ENCODE data around the gene ELMO3. TPM values are rescaled to one million over a fixed set of nuclear protein-coding genes. Genes with fewer than 3 reads are reported as not detected.

Gene ELMO3
- total and polyA plus RNA-seq, 2 of the 13 experiments (the other 11 are each of a cell fraction or from before 2014, with no cell fraction given), result 2.6 to 4.0 TPM

DNA sequence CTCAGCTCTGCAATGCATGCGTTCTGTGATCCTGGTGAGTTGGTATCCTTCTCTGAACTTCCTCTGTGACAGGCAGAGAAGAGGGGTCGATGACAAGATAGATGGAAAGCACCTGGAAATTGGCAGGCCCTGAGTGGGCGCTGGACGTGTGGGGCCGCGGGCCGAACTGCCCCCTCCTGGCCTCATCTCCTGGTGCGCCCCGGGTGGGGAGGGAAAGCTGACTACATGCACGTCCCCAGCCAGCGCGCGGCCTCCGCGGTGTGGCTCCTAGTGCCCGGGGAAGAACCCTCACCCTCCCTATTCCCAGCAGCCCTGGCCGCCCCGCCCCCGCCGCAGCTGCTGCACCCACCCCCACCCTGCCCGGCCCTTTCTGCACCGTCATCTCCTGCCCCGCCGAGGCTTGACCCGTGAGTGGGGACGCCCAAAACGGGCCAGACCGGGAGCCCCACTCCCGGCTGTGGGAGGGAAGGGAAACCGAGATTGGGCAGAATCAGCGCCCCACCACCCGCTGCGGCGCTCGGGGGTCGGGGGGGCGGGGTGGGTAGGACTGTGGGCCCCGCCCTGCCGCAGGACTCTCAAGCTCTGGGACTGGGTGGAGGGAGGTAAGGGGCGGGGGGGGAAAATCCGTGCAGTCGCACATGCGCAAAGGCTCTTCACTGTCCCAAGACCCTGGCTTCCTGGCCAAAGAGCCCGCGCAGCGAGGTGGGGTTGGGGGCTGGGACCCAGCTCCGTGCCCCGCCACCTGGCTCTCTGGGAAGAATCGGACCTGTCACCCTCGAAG is 28.6 kb upstream of the ELMO3 start, which contains the start of gene NOL3 (continued):
- TF ChIP-seq NPAS2 (CRISPR knock-in tag; IDR thresholded peaks at IDR 0.05; ENCODE audit: borderline replicate concordance) (no peak), NR0B2 (CRISPR knock-in tag; IDR thresholded peaks at IDR 0.05) (no peak), TCF7L2 (IDR thresholded peaks at IDR 0.05; ENCODE audit: low read depth, low read length) (no peak), ZC3H13 (CRISPR knock-in tag; IDR thresholded peaks at IDR 0.05) (no peak), ZNF737 (CRISPR knock-in tag; IDR thresholded peaks at IDR 0.05; ENCODE audit: borderline replicate concordance) (no peak), ZNF746 (CRISPR knock-in tag; IDR thresholded peaks at IDR 0.05) (peak; percentile 83), PRDM15 (CRISPR knock-in tag; IDR thresholded peaks at IDR 0.05) (no peak), ATF6 (CRISPR knock-in tag; conservative IDR thresholded peaks at IDR 0.05) (0 out of 2 replicates have a peak, but pooled peaks have one; percentile 73), ZNF850 (CRISPR knock-in tag; conservative IDR thresholded peaks at IDR 0.05) (0 out of 2 replicates have a peak, but pooled peaks have one; percentile 28), THRA (CRISPR knock-in tag; IDR thresholded peaks at IDR 0.05; ENCODE audit: borderline replicate concordance) (peak; percentile 9; the same call in 1 of the 2 replicates), ZNF207 (IDR thresholded peaks at IDR 0.05; ENCODE audit: borderline replicate concordance) (no peak), SIN3A (IDR thresholded peaks at IDR 0.05; ENCODE audit: borderline replicate concordance, low read depth, low read length) (peak; percentile 57; the same call in 1 of the 2 replicates)

Data from HepG2 (cell line).